ENCODE measurements around the gene MYO5A.

Gene MYO5A

GRCh38 chr15:52343831-52344230 is 184.8 kb downstream of the MYO5A start:
- H3K27ac ChIP-seq (ENCODE audit: low read depth, low read length) = no peak overlapping the region
- H3K9me2 ChIP-seq (replicated peaks; ENCODE audit: insufficient read depth, low read length) = no peaks in the 10 kb centered on the region
- H4K20me1 ChIP-seq (ENCODE audit: low read depth, low read length) = no peaks in the 10 kb centered on the region
- H3K9ac ChIP-seq (ENCODE audit: low read length) = no peak overlapping the region
- 0 out of 2 replicates have a peak, but pooled peaks cover 3% of the 10 kb centered on the region for H3K36me3 ChIP-seq (ENCODE audit: low read length)
- TF ChIP-seq CTCF (IDR thresholded peaks at IDR 0.05; ENCODE audit: insufficient read depth, low read length, poor library complexity, severe bottlenecking) (no peak), EZH2phosphoT487 (conservative IDR thresholded peaks at IDR 0.05; ENCODE audit: low read length) (no peak)
- H3K79me2 ChIP-seq (ENCODE audit: insufficient read depth, low read length) = no peaks in the 10 kb centered on the region
- no peaks in the 10 kb centered on the region for H3F3A ChIP-seq (ENCODE audit: insufficient read depth)
- H3K4me3 ChIP-seq (ENCODE audit: insufficient read depth, low read length, poor library complexity, severe bottlenecking) = no peak overlapping the region
- no peaks in the 10 kb centered on the region for H3K9me3 ChIP-seq (ENCODE audit: insufficient read depth, low read length)
- no peak overlapping the region for H3K4me2 ChIP-seq (ENCODE audit: low read depth, low read length, poor library complexity, severe bottlenecking)
- H2AFZ ChIP-seq (ENCODE audit: low read depth, low read length, severe bottlenecking) = no peak overlapping the region
- no peaks in the 10 kb centered on the region for H3K27me3 ChIP-seq (ENCODE audit: low read length)

- Histone ChIP-seq H3K36me3 (ENCODE audit: low read length) (no peaks in the 10 kb centered on the region), H3K79me2 (ENCODE audit: insufficient read depth, low read length) (no peaks in the 10 kb centered on the region), H4K20me1 (ENCODE audit: low read depth, low read length) (no peaks in the 10 kb centered on the region), H3K4me3 (ENCODE audit: insufficient read depth, low read length, poor library complexity, severe bottlenecking) (no peak overlapping the region), H3K27ac (ENCODE audit: low read depth, low read length) (no peak overlapping the region), H2AFZ (ENCODE audit: low read depth, low read length, severe bottlenecking) (no peak overlapping the region), H3F3A (ENCODE audit: insufficient read depth) (no peaks in the 10 kb centered on the region), H3K4me2 (ENCODE audit: low read depth, low read length, poor library complexity, severe bottlenecking) (no peak overlapping the region), H3K9me3 (ENCODE audit: insufficient read depth, low read length) (no peaks in the 10 kb centered on the region), H3K9ac (ENCODE audit: low read length) (no peak overlapping the region), H3K9me2 (replicated peaks; ENCODE audit: insufficient read depth, low read length) (no peaks in the 10 kb centered on the region), H3K27me3 (ENCODE audit: low read length) (no peaks in the 10 kb centered on the region)
- TF ChIP-seq CTCF (IDR thresholded peaks at IDR 0.05; ENCODE audit: insufficient read depth, low read length, poor library complexity, severe bottlenecking) (no peak), EZH2phosphoT487 (conservative IDR thresholded peaks at IDR 0.05; ENCODE audit: low read length) (no peak)
These were observed 188.6 kb downstream of the MYO5A start for GRCh38 chr15:52340093-52340492.

GRCh38 chr15:52338891-52339290 is 189.8 kb downstream of the MYO5A start:
- Histone ChIP-seq H3F3A (ENCODE audit: insufficient read depth) (no peaks in the 10 kb centered on the region), H3K9me2 (replicated peaks; ENCODE audit: insufficient read depth, low read length) (no peaks in the 10 kb centered on the region), H2AFZ (ENCODE audit: low read depth, low read length, severe bottlenecking) (no peak overlapping the region), H4K20me1 (ENCODE audit: low read depth, low read length) (no peaks in the 10 kb centered on the region), H3K27ac (ENCODE audit: low read depth, low read length) (no peak overlapping the region), H3K79me2 (ENCODE audit: insufficient read depth, low read length) (no peaks in the 10 kb centered on the region), H3K4me3 (ENCODE audit: insufficient read depth, low read length, poor library complexity, severe bottlenecking) (no peak overlapping the region), H3K9me3 (ENCODE audit: insufficient read depth, low read length) (no peaks in the 10 kb centered on the region), H3K27me3 (ENCODE audit: low read length) (no peaks in the 10 kb centered on the region), H3K4me2 (ENCODE audit: low read depth, low read length, poor library complexity, severe bottlenecking) (no peak overlapping the region), H3K9ac (ENCODE audit: low read length) (no peak overlapping the region), H3K36me3 (ENCODE audit: low read length) (no peaks in the 10 kb centered on the region)
- TF ChIP-seq CTCF (IDR thresholded peaks at IDR 0.05; ENCODE audit: insufficient read depth, low read length, poor library complexity, severe bottlenecking) (no peak), EZH2phosphoT487 (conservative IDR thresholded peaks at IDR 0.05; ENCODE audit: low read length) (no peak)

All from SU-DHL-6 (cell line).